Measurements from ENCODE around the gene ENOX1. TPM values are rescaled to one million over a fixed set of nuclear protein-coding genes. Genes with fewer than 3 reads are reported as not detected.
A peak's percentile ranks its signal among the peaks of the same experiment; 100 is the strongest.

Gene ENOX1
- total RNA-seq, 1 experiment from 2014 or later, result 0.95 TPM

- Histone ChIP-seq H3K9me3 (ENCODE audit: low read length) (no peaks in the 10 kb centered on the region), H3K27me3 (ENCODE audit: low read length) (no peaks in the 10 kb centered on the region), H3K27ac (ENCODE audit: low read length) (no peak overlapping the region), H3K9me2 (replicated peaks; ENCODE audit: low read length) (no peaks in the 10 kb centered on the region), H4K20me1 (ENCODE audit: low read length) (no peaks in the 10 kb centered on the region), H3K36me3 (ENCODE audit: low read depth, low read length) (no peaks in the 10 kb centered on the region), H3K4me1 (ENCODE audit: insufficient read depth, low read length) (peaks cover 13% of the 10 kb centered on the region), H3K4me3 (ENCODE audit: low read length) (no peak overlapping the region), H2AFZ (ENCODE audit: low read length) (no peak overlapping the region), H3K79me2 (ENCODE audit: low read length) (no peaks in the 10 kb centered on the region), H3F3A (ENCODE audit: low read length, unreplicated experiment) (no peaks in the 10 kb centered on the region), H3K4me2 (ENCODE audit: low read length) (no peak overlapping the region), H3K9ac (ENCODE audit: low read length) (no peak overlapping the region)
- DNase-seq, result no peak
- ATAC-seq, result no peak
- ChIA-PET CTCF (no interaction called here), POLR2A (ENCODE audit: unreplicated experiment) (no interaction called here)
- BruUV-seq (replicated peaks), result no TSS peak
- TF ChIP-seq EZH2phosphoT487 (IDR thresholded peaks at IDR 0.05; ENCODE audit: borderline replicate concordance, low read length) (no peak), CTCF (conservative IDR thresholded peaks at IDR 0.05; ENCODE audit: low read depth, low read length) (no peak)
- intact Hi-C loops (cut with micrococcal nuclease), result no loop called here
Observed at GRCh38 chr13:43389983-43390382, 396.8 kb downstream of the ENOX1 start.

- no peaks in the 10 kb centered on the region for H3K36me3 ChIP-seq (ENCODE audit: low read depth, low read length)
- peaks cover 13% of the 10 kb centered on the region for H3K4me1 ChIP-seq (ENCODE audit: insufficient read depth, low read length)
- no peak overlapping the region for H3K9ac ChIP-seq (ENCODE audit: low read length)
- no peak overlapping the region for H3K4me2 ChIP-seq (ENCODE audit: low read length)
- H3K27me3 ChIP-seq (ENCODE audit: low read length), result no peaks in the 10 kb centered on the region
- H3K27ac ChIP-seq (ENCODE audit: low read length), result no peak overlapping the region
- no peak for TF ChIP-seq EZH2phosphoT487 (IDR thresholded peaks at IDR 0.05; ENCODE audit: borderline replicate concordance, low read length)
- no peak for TF ChIP-seq CTCF (conservative IDR thresholded peaks at IDR 0.05; ENCODE audit: low read depth, low read length)
- no peak for TF ChIP-seq EZH2 (IDR thresholded peaks at IDR 0.05; ENCODE audit: low read length, unreplicated experiment)
- no peak overlapping the region for H2AFZ ChIP-seq (ENCODE audit: low read length)
- POLR2A ChIA-PET (ENCODE audit: unreplicated experiment), result no interaction called here
- BruUV-seq (replicated peaks), result no TSS peak
- no peaks in the 10 kb centered on the region for H3K79me2 ChIP-seq (ENCODE audit: low read length)
- no peak overlapping the region for H3K4me3 ChIP-seq (ENCODE audit: low read length)
- intact Hi-C loops (cut with micrococcal nuclease), result no loop called here
- DNase-seq (no peak), ATAC-seq (no peak)
- no peaks in the 10 kb centered on the region for H3K9me2 ChIP-seq (replicated peaks; ENCODE audit: low read length)
- H4K20me1 ChIP-seq (ENCODE audit: low read length), result no peaks in the 10 kb centered on the region
- CTCF ChIA-PET, result no interaction called here
- no peaks in the 10 kb centered on the region for H3F3A ChIP-seq (ENCODE audit: low read length, unreplicated experiment)
- H3K9me3 ChIP-seq (ENCODE audit: low read length), result no peaks in the 10 kb centered on the region
Observed at GRCh38 chr13:43389573-43389972, 397.2 kb downstream of the ENOX1 start.

- H3K36me3 ChIP-seq (ENCODE audit: low read depth, low read length), result no peaks in the 10 kb centered on the region
- H3F3A ChIP-seq (ENCODE audit: low read length, unreplicated experiment), result no peaks in the 10 kb centered on the region
- POLR2A ChIA-PET (ENCODE audit: unreplicated experiment), result no interaction called here
- H3K4me3 ChIP-seq (ENCODE audit: low read length), result no peak overlapping the region
- ATAC-seq (peak; percentile 84), DNase-seq (peak; percentile 77)
- H3K27me3 ChIP-seq (ENCODE audit: low read length), result no peaks in the 10 kb centered on the region
- CTCF ChIA-PET, result no interaction called here
- no peaks in the 10 kb centered on the region for H4K20me1 ChIP-seq (ENCODE audit: low read length)
- no peak overlapping the region for H3K9ac ChIP-seq (ENCODE audit: low read length)
- H3K79me2 ChIP-seq (ENCODE audit: low read length), result no peaks in the 10 kb centered on the region
- H3K27ac ChIP-seq (ENCODE audit: low read length), result peak overlapping the region; percentile 39
- no peaks in the 10 kb centered on the region for H3K9me3 ChIP-seq (ENCODE audit: low read length)
- peaks cover 13% of the 10 kb centered on the region for H3K4me1 ChIP-seq (ENCODE audit: insufficient read depth, low read length)
- no TSS peak for BruUV-seq (replicated peaks)
- TF ChIP-seq EZH2phosphoT487 (IDR thresholded peaks at IDR 0.05; ENCODE audit: borderline replicate concordance, low read length) (no peak), EZH2 (IDR thresholded peaks at IDR 0.05; ENCODE audit: low read length, unreplicated experiment) (no peak), CTCF (conservative IDR thresholded peaks at IDR 0.05; ENCODE audit: low read depth, low read length) (no peak)
- H3K4me2 ChIP-seq (ENCODE audit: low read length), result peak overlapping the region; percentile 62
- intact Hi-C loops (cut with micrococcal nuclease), result no loop called here
- H2AFZ ChIP-seq (ENCODE audit: low read length), result peak overlapping the region; percentile 60; the same call in 1 of the 2 replicates
- no peaks in the 10 kb centered on the region for H3K9me2 ChIP-seq (replicated peaks; ENCODE audit: low read length)
Observed at GRCh38 chr13:43388282-43389034, 398.3 kb downstream of the ENOX1 start.
